ENCODE results near the gene CCDC194. TPM values are rescaled to one million over a fixed set of nuclear protein-coding genes. Genes with fewer than 3 reads are reported as not detected.

CCDC194 gene, protein sequence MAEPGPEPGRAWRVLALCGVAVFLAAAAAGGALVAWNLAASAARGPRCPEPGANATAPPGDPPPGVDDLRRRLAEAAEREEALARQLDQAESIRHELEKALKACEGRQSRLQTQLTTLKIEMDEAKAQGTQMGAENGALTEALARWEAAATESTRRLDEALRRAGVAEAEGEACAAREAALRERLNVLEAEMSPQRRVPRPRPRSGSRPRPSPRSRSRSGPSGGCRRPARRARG
- total RNA-seq (0.57 TPM), polyA plus RNA-seq (ENCODE audit: insufficient read depth, low read depth, low replicate concordance) (not detected)
- long read RNA-seq, donor 1 = 0 reads
- long read RNA-seq, donor 2, partial matches to known transcripts = 5 of 6 reads
- long read RNA-seq, donor 2, other reads (novel, unspliced or antisense) = 0 of 6 reads
- long read RNA-seq, donor 3, partial matches to known transcripts = 0 of 1 reads
- long read RNA-seq, donor 3, other reads (novel, unspliced or antisense) = 0 of 1 reads
- long read RNA-seq, donor 4 = 0 reads
- long read RNA-seq, donor 5 = 0 reads
- long read RNA-seq, donor 6 = 0 reads
- long read RNA-seq, donor 7 = 0 reads
- long read RNA-seq, donor 8, partial matches to known transcripts = 0 of 1 reads
- long read RNA-seq, donor 8, other reads (novel, unspliced or antisense) = 0 of 1 reads
- long read RNA-seq, donor 9 = 0 reads
- long read RNA-seq, donor 10 = 0 reads

- no peaks in the 10 kb centered on the region for H3K9me3 ChIP-seq (ENCODE audit: control insufficient read depth in 2 of 3, insufficient read depth in 1 of 3, low read length in 3 of 3)
- FAIRE-seq (no peak), DNase-seq (no peak)
- no peaks in the 10 kb centered on the region for H3K36me3 ChIP-seq (ENCODE audit: control insufficient read depth in 2 of 3, insufficient read depth in 3 of 3, low read length in 3 of 3)
- intact Hi-C loops (cut with DNase I) = no loop called here
- TF ChIP-seq CTCF (IDR thresholded peaks at IDR 0.05; ENCODE audit: borderline replicate concordance, extremely low read depth, insufficient read depth) = no peak
- H3K4me1 ChIP-seq (ENCODE audit: control insufficient read depth in 2 of 3, insufficient read depth in 2 of 3, low read depth in 1 of 3, low read length in 3 of 3) = peaks cover 0 to 5% (median 4%) of the 10 kb centered on the region in 3 donors
- no peak within 1 kb of the TSS for H3K9ac ChIP-seq (ENCODE audit: low read length in 3 of 3)
- no peaks in the 10 kb centered on the region for H3K27me3 ChIP-seq (ENCODE audit: control insufficient read depth, insufficient read depth, low read length)
- H3K4me3 ChIP-seq (ENCODE audit: low read length in 3 of 3) = no peak within 1 kb of the TSS
- no peak within 1 kb of the TSS for H3K27ac ChIP-seq (ENCODE audit: low read depth in 2 of 2, low read length in 2 of 2)
These were observed at the start of gene CCDC194 for GRCh38 chr19:17393914-17394313. Gene CCDC194 (minus strand): TSS chr19:17394196. CDS start chr19:17394158, 38 bp downstream.

- DNase-seq (peak in 1 of 5 donors; percentile 50), FAIRE-seq (no peak)
- Histone ChIP-seq H3K4me1 (ENCODE audit: control insufficient read depth in 2 of 3, insufficient read depth in 2 of 3, low read depth in 1 of 3, low read length in 3 of 3) (no peaks in the 10 kb centered on the region), H3K4me3 (ENCODE audit: low read length in 3 of 3) (no peak overlapping the region), H3K9me3 (ENCODE audit: control insufficient read depth in 2 of 3, insufficient read depth in 1 of 3, low read length in 3 of 3) (no peaks in the 10 kb centered on the region), H3K27me3 (ENCODE audit: control insufficient read depth, insufficient read depth, low read length) (no peaks in the 10 kb centered on the region), H3K27ac (ENCODE audit: low read depth in 2 of 2, low read length in 2 of 2) (no peak overlapping the region), H3K36me3 (ENCODE audit: control insufficient read depth in 2 of 3, insufficient read depth in 3 of 3, low read length in 3 of 3) (no peaks in the 10 kb centered on the region), H3K9ac (ENCODE audit: low read length in 3 of 3) (no peak overlapping the region)
- intact Hi-C loops (cut with DNase I) = no loop called here
- peak; percentile 54 for TF ChIP-seq CTCF (IDR thresholded peaks at IDR 0.05; ENCODE audit: borderline replicate concordance, extremely low read depth, insufficient read depth)
These were observed 47.4 kb upstream of the CCDC194 start for GRCh38 chr19:17441241-17442021.

- intact Hi-C loops (cut with DNase I) = no loop called here
- FAIRE-seq = no peak
These were observed 42.9 kb upstream of the CCDC194 start for GRCh38 chr19:17436874-17437267.

More at GRCh38 chr19:17436874-17437267, 42.9 kb upstream of the CCDC194 start:
- no peak overlapping the region for H3K9ac ChIP-seq (ENCODE audit: low read length in 3 of 3)
- DNase-seq = no peak
- H3K4me3 ChIP-seq (ENCODE audit: low read length in 3 of 3) = no peak overlapping the region
- TF ChIP-seq CTCF (IDR thresholded peaks at IDR 0.05; ENCODE audit: borderline replicate concordance, extremely low read depth, insufficient read depth) = no peak
- peaks cover 0 to 3% (median 0%) of the 10 kb centered on the region in 3 donors for H3K9me3 ChIP-seq (ENCODE audit: control insufficient read depth in 2 of 3, insufficient read depth in 1 of 3, low read length in 3 of 3)
- no peaks in the 10 kb centered on the region for H3K27me3 ChIP-seq (ENCODE audit: control insufficient read depth, insufficient read depth, low read length)
- no peaks in the 10 kb centered on the region for H3K36me3 ChIP-seq (ENCODE audit: control insufficient read depth in 2 of 3, insufficient read depth in 3 of 3, low read length in 3 of 3)
- H3K4me1 ChIP-seq (ENCODE audit: control insufficient read depth in 2 of 3, insufficient read depth in 2 of 3, low read depth in 1 of 3, low read length in 3 of 3) = no peaks in the 10 kb centered on the region
- H3K27ac ChIP-seq (ENCODE audit: low read depth in 2 of 2, low read length in 2 of 2) = no peak overlapping the region
